ENCODE measurements around the gene GOLGA8J. TPM values are rescaled to one million over a fixed set of nuclear protein-coding genes. Genes with fewer than 3 reads are reported as not detected.
"Not testable (repeated sequence)": the region's sequence is repeated elsewhere in the genome, so short reads cannot be mapped to it uniquely, and the experiment has no call there.

Gene GOLGA8J
- total RNA-seq, 4 donors from 2014 or later, result 0.40 TPM; not detected in 3

DNA sequence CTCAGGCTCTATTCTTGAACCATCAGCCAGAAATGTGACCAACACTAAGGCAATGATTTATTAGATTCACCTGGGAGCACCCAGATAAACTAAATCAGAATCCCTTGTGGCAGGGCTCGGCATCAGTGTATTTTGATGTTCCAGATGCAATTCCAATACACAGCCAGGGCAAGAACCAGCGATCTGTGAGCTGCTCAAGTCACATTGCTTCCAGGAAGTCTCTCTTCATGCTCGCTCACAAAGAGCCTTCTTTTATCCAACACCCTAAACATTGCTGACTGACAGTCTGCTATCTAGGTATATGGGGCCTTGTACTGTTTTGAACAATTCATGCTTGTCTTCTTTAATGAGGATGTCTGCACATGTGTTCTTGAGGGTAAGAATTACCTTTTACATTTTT, 40.9 kb upstream of the GOLGA8J start:
- no peak for TF ChIP-seq EP300 (IDR thresholded peaks at IDR 0.05)
- TF ChIP-seq POLR2A (IDR thresholded peaks at IDR 0.05), result no peak
- TF ChIP-seq, protein P1, sequence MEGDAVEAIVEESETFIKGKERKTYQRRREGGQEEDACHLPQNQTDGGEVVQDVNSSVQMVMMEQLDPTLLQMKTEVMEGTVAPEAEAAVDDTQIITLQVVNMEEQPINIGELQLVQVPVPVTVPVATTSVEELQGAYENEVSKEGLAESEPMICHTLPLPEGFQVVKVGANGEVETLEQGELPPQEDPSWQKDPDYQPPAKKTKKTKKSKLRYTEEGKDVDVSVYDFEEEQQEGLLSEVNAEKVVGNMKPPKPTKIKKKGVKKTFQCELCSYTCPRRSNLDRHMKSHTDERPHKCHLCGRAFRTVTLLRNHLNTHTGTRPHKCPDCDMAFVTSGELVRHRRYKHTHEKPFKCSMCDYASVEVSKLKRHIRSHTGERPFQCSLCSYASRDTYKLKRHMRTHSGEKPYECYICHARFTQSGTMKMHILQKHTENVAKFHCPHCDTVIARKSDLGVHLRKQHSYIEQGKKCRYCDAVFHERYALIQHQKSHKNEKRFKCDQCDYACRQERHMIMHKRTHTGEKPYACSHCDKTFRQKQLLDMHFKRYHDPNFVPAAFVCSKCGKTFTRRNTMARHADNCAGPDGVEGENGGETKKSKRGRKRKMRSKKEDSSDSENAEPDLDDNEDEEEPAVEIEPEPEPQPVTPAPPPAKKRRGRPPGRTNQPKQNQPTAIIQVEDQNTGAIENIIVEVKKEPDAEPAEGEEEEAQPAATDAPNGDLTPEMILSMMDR (IDR thresholded peaks at IDR 0.05), result no peak
- no peak for TF ChIP-seq POLR2AphosphoS5 (IDR thresholded peaks at IDR 0.05)
- H3K9me3 ChIP-seq, result peaks cover 0 to 9% (median 0%) of the 10 kb centered on the region in 3 donors
- no peak overlapping the region for H3K27ac ChIP-seq
- 76% methylated on average over 3 of the region's 3 CpGs; no CpG with 5 or more reads in 1 of the 2 donors for WGBS, 2 donors (ENCODE audit: low coverage in 1 of 2)
- H3K4me1 ChIP-seq, result peaks cover 0 to 9% (median 2%) of the 10 kb centered on the region in 3 donors
- no peaks in the 10 kb centered on the region for H3K36me3 ChIP-seq
- H3K27me3 ChIP-seq, result peaks cover 9% of the 10 kb centered on the region
- no peak for ATAC-seq
- H3K4me3 ChIP-seq, result no peak overlapping the region

DNA sequence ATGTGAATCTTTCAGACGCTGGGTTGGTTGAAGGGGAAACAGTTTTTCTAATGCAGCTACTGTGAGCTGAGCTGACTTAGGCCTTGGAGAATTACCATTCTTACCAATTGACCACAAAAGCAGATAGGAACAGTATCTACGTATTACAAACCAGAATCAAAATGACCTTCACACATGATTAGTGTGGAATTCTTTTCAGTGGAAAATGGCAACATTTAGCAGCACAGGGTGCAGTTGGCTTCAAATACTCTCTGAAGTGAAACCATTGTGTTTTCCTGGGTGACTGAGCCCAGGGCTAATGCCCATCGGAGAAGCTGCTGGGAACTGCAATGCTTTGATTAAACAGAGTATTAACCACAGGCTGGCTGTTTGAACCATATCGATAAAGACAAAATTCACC, 40.2 kb upstream of the GOLGA8J start:
- Histone ChIP-seq H3K4me1 (peaks cover 0 to 9% (median 2%) of the 10 kb centered on the region in 3 donors), H3K9me3 (peaks cover 0 to 9% (median 0%) of the 10 kb centered on the region in 3 donors), H3K27me3 (peaks cover 9% of the 10 kb centered on the region), H3K36me3 (no peaks in the 10 kb centered on the region), H3K27ac (no peak overlapping the region), H3K4me3 (no peak overlapping the region)
- TF ChIP-seq POLR2AphosphoS5 (IDR thresholded peaks at IDR 0.05) (no peak), EP300 (IDR thresholded peaks at IDR 0.05) (no peak), POLR2A (IDR thresholded peaks at IDR 0.05) (no peak)
- TF ChIP-seq, protein P1 (IDR thresholded peaks at IDR 0.05), result no peak
- 45 to 55% methylated on average over 4 of the region's 4 CpGs for WGBS, 2 donors (ENCODE audit: low coverage in 1 of 2)
- no peak for ATAC-seq

DNA sequence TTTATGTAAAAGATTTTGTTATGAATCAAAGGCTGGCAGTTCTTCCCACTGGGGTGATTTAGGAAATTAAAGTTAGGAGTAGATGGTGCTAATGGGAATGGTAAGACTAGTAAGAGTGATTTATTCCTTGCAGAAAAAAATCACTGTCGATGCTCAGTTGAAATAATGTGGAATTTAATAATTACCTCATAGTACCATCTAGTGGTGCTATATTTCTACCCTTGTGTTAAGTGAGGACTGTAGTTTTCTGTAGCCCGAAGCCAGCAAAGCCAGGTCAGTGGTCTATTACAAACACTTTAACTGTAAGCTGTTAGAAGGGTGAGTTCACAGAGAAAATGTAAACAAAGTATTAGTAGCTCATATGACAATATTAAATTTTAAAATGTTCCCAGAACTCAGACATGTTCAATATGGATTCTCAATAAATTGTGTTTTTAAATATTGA, 39.5 kb upstream of the GOLGA8J start:
- Histone ChIP-seq H3K9me3 (peaks cover 0 to 4% (median 0%) of the 10 kb centered on the region in 3 donors), H3K4me3 (no peak overlapping the region), H3K36me3 (no peaks in the 10 kb centered on the region), H3K27me3 (peaks cover 9% of the 10 kb centered on the region), H3K27ac (no peak overlapping the region), H3K4me1 (peaks cover 0 to 9% (median 2%) of the 10 kb centered on the region in 3 donors)
- ATAC-seq, result no peak
- 12 to 31% methylated on average over 2 of the region's 2 CpGs for WGBS, 2 donors (ENCODE audit: low coverage in 1 of 2)
- TF ChIP-seq, protein P1 (IDR thresholded peaks at IDR 0.05), result peak in 2 of 4 experiments; percentile 18 to 36
- TF ChIP-seq POLR2A (IDR thresholded peaks at IDR 0.05) (no peak), EP300 (IDR thresholded peaks at IDR 0.05) (no peak), POLR2AphosphoS5 (IDR thresholded peaks at IDR 0.05) (no peak)

DNA sequence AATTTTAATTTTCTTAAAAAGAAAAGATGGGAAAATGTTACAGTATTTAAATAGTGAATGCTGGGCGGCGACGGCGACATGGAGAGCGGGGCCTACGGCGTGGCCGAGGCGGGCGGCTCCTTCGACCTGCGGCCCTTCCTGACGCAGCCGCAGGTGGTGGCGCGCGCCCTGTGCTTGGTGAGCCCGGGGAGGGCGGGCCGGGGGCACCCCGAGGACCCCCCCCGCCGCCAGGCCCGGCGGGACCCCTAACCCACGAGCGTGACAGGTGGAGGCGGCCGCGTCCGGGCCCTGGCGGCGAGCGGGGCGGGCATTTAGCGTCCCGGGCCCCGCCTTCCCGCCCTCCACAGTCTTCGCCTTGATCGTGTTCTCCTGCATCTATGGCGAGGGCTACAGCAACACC, 38.4 kb upstream of the GOLGA8J start:
- no peaks in the 10 kb centered on the region for H3K36me3 ChIP-seq
- TF ChIP-seq POLR2A (IDR thresholded peaks at IDR 0.05) (no peak), EP300 (IDR thresholded peaks at IDR 0.05) (no peak), POLR2AphosphoS5 (IDR thresholded peaks at IDR 0.05) (no peak)
- TF ChIP-seq, protein P1 (IDR thresholded peaks at IDR 0.05), result no peak
- peaks cover 0 to 9% (median 2%) of the 10 kb centered on the region in 3 donors for H3K4me1 ChIP-seq
- WGBS, 2 donors (ENCODE audit: low coverage in 1 of 2), result 91 to 93% methylated on average over 11 to 12 of the region's 42 CpGs
- H3K27me3 ChIP-seq, result peaks cover 9% of the 10 kb centered on the region
- H3K27ac ChIP-seq, result no peak overlapping the region
- no peak for ATAC-seq
- H3K9me3 ChIP-seq, result no peaks in the 10 kb centered on the region
- H3K4me3 ChIP-seq, result no peak overlapping the region

DNA sequence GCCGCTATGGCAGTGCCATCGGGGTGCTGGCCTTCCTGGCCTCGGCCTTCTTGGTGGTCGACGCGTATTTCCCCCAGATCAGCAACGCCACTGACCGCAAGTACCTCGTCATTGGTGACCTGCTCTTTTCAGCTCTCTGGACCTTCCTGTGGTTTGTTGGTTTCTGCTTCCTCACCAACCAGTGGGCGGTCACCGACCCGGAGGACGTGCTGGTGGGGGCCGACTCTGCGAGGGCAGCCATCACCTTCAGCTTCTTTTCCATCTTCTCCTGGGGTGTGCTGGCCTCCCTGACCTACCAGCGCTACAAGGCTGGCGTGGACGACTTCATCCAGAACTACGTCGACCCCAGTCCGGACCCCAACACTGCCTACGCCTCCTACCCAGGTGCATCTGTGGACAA, 37.9 kb upstream of the GOLGA8J start:
- ATAC-seq, H3K36me3 ChIP-seq, H3K4me1 ChIP-seq, H3K4me3 ChIP-seq, H3K9me3 ChIP-seq, H3K27me3 ChIP-seq, H3K27ac ChIP-seq: not testable (repeated sequence)
- 88% methylated on average over 7 of the region's 22 CpGs; no CpG with 5 or more reads in 1 of the 2 donors for WGBS, 2 donors (ENCODE audit: low coverage in 1 of 2)

DNA sequence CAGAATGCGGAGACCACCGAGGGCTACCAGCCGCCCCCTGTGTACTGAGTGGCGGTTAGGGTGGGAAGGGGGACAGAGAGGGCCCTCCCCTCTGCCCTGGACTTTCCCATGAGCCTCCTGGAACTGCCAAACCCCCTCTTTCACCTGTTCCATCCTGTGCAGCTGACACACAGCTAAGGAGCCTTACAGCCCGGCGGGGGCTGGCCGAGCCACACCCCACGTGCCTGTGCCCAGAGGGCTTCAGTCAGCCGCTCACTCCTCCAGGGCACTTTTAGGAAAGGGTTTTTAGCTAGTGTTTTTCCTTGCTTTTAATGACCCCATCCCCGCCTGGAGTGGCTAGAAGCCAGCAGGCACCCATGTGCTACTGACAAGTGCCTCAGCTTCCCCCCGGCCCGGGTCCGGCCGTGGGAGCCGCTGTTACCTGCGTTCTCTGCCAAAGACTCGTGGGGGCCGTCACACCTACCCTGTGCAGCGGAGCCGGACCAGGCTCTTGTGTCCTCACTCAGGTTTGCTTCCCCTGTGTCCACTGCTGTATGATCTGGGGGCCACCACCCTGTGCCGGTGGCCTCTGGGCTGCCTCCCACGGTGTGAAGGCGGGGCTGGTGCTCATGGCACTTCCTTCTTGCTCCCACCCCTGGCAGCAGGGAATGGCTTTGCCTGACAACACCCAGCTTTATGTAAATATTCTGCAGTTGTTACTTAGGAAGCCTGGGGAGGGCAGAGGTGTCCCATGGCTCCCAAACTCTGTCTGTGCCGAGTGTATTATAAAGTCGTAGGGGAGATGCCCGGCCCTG, 37.3 kb upstream of the GOLGA8J start:
- not testable (repeated sequence) for H3K4me1 ChIP-seq, H3K4me3 ChIP-seq, H3K36me3 ChIP-seq, H3K9me3 ChIP-seq, ATAC-seq, H3K27me3 ChIP-seq, H3K27ac ChIP-seq
- 72% methylated on average over 5 of the region's 26 CpGs; no CpG with 5 or more reads in 1 of the 2 donors for WGBS, 2 donors (ENCODE audit: low coverage in 1 of 2)

Measured in gastroesophageal sphincter (tissue), 4 donors.